GM19328 (cell line): ENCODE results near the gene FPR3.
"Not testable (repeated sequence)": the region's sequence is repeated elsewhere in the genome, so short reads cannot be mapped to it uniquely, and the experiment has no call there.

Source experiments
- ATAC-seq: cut with Tn5 transposase; IDR thresholded peaks from one replicate; pipeline ENCODE4 v1.9.1; 2021; ENCODE audit warnings: mild to moderate bottlenecking, moderate library complexity; ENCODE audit not compliant: unreplicated experiment

The FPR3 gene

GRCh38 chr19:51806571-51806970 is 11.6 kb downstream of the FPR3 start:
- not testable (repeated sequence) for ATAC-seq

DNA sequence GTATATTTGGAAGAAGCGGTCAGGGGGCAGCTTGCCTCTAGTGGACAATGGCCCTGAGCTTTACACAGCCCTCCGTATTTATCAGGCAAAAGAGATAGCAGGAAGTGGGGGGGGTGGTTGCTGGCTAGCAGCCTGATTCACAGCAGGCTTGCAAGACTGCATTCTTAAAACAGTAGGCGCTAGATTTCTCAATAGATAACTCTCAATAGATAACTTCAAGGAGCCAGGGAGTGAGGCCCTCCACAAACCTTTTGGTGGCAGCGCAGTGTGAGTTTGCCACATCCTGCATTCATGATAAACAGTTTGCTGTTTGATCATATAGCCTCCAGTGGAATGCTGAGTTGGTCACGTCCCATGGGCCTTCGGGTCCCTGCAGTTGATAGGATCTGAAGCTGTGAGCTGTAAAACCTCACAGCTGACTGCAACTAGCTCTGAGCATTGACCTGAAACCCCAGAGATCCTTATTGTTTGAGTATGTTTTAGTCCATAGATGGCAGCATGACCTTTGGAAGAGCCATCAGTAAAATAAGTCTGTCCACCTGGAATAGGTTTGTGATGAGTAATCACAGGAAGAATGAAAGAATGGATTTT is 12.2 kb downstream of the FPR3 start:
- no peak for ATAC-seq

GRCh38 chr19:51807925-51808324 is 13.0 kb downstream of the FPR3 start:
- no peak for ATAC-seq

DNA sequence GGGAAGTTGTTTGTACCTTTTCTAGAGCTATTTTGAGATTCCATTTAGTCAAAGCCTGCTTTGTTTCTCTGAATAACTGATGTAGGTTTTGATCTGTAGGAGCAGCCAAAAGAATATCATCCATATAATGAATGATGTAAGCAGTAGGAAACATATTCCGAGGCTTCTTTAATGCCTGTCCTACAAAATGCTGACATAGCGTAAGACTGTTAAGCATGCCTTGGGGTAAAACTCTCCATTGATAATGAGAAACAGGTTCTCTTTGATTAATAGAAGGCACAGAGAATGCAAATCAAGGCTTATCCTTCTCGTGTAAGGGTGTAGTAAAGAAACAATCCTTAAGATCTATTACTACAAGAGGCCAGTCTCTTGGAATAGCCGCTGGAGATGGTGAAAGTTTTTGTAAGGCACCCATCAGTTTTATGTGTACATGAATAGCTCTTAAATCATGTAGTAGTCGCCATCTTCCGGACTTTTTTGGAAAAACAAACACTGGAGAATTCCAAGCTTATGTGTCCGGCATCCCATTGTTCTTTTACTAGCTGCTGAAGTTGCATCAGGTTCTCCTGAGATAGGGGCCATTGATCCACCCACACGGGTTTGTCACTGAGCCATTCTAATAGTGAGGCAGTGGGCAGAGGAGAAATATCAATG is 13.5 kb downstream of the FPR3 start:
- ATAC-seq: no peak

DNA sequence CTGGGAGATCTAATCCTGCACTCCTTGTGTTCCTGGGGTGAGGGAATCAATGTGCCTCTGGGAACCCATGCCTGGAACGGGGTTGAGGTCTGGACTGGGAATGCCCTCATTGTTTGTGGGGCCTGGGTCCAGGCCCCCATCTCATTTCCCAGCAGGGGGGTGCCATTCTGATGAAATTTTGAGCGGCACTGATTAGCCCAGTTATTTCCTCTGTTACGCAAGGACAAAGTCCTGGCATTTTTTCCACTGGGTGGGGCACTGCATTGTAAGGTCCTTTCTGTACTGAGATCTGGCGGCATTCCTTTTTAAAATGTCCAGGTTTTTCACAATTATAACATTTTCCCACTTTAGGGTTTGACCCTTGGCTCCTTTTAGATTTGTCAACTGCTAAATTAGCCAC is 14.8 kb downstream of the FPR3 start:
- no peak for ATAC-seq

DNA sequence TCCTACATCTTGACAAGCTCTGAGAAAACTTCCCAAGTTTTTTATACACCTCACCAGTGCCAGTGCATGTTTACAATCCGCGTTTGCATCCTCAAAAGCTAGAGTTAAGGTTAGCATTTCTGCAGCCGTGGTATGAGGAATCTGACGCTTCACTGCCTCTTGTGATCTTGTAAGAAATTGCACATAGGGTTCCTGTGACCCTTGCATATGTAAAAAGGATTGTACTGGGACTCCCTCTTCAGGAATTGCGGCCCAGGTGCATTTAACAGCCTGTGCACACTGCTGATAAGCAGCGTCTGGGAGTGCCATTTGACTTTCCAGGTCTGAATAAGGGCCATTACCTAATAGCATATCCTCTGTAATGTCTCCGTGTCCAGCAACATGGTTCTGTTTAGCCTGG is 15.3 kb downstream of the FPR3 start:
- ATAC-seq: no peak

- ATAC-seq: no peak
These were observed 16.4 kb downstream of the FPR3 start for GRCh38 chr19:51811344-51811743.

DNA sequence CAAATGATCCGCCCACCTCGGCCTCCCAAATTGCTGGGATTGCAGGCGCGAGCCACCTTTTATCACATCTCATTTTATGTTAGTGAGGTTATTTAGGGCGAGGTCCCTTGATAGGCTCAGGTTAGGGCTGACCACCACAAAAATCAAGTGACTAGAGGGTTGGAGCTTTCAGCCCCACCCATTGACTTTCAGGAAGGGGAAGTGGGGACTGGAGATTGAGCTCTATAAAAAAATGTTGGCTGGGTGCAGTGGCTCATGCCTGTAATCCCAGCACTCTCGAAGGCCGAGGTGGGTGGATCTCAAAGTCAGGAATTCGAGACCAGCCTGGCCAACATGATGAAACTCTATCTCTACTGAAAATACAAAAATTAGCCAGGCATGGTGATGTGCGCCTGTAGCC is 20.1 kb downstream of the FPR3 start:
- ATAC-seq: no peak

- no peak for ATAC-seq
These were observed 21.8 kb downstream of the FPR3 start for GRCh38 chr19:51816711-51817110.

- ATAC-seq: no peak
These were observed 25.1 kb downstream of the FPR3 start for GRCh38 chr19:51820011-51820410.

DNA sequence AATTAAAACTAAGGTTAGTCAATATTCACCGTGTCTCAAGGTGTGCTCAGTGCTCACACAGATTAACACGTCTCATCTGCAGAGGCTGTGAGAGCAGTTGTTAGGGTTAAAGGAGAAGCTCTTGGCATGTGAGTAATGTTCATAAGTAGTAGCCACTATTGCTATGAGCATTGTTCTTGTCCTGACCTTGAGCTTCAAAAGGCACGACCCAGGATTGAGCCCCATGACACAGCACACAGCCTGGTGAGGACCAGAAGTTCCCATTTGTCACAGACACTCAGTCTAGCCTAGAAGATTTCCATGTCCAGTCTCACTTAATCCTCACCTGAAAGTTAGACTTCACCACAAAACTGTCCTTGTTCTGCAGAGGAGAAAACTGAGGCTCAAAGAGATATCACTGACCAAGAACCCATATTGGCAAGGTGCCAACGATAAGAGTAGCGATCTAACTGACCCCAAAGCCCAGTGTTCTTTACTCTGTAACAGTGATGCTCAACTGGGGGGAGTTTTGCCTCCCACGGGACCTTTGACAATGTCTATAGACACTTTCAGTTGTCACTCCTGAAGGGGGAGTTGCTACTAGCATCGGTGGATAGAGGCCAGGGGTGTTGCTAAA is 26.0 kb downstream of the FPR3 start:
- no peak for ATAC-seq

DNA sequence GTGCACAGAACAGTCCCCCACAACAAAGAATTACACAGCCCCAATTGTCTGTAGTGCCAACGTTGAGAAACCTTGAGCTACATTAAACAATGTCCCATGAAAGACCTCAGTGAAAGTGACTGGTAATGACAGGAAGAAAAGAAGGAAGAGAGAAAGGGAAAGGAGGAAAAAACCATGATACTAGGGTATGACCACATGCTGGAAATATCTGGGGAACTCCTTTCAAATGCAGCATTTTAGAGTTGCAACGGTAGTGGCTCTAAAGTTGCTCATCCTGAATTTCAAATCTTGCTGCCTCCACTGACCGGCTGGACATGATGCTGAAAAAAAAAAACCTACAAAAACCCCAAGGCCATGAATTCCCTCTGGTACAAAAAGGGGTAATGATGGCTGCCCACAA is 26.5 kb downstream of the FPR3 start:
- ATAC-seq: no peak

DNA sequence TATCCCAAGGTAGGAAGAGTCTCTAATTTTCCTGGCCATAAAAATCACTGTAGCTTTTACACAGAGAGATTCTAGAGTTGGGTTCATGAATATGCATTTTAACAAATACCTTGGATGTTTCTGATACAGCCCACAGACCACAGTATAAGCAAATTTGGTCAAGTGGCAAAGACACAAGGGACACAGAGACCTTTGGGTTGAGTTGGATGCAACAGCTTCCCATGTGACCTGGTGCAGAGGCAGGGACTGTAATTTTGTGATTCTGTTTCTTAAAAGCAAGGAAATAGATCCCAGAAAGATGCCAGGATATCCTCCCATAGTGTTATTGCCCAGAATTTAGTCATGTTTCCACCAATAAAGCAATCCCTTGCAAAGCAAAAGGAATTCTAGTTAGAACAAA is 27.0 kb downstream of the FPR3 start:
- no peak for ATAC-seq

- no peak for ATAC-seq
These were observed 27.4 kb downstream of the FPR3 start for GRCh38 chr19:51822325-51822724.

- no peak for ATAC-seq
These were observed 28.0 kb downstream of the FPR3 start for GRCh38 chr19:51822946-51823345.

- no peak for ATAC-seq
These were observed 29.5 kb downstream of the FPR3 start for GRCh38 chr19:51824281-51825005.

GRCh38 chr19:51830274-51830673 is 35.3 kb downstream of the FPR3 start:
- no peak for ATAC-seq

- ATAC-seq: no peak
These were observed 42.2 kb downstream of the FPR3 start for GRCh38 chr19:51837145-51837544.

DNA sequence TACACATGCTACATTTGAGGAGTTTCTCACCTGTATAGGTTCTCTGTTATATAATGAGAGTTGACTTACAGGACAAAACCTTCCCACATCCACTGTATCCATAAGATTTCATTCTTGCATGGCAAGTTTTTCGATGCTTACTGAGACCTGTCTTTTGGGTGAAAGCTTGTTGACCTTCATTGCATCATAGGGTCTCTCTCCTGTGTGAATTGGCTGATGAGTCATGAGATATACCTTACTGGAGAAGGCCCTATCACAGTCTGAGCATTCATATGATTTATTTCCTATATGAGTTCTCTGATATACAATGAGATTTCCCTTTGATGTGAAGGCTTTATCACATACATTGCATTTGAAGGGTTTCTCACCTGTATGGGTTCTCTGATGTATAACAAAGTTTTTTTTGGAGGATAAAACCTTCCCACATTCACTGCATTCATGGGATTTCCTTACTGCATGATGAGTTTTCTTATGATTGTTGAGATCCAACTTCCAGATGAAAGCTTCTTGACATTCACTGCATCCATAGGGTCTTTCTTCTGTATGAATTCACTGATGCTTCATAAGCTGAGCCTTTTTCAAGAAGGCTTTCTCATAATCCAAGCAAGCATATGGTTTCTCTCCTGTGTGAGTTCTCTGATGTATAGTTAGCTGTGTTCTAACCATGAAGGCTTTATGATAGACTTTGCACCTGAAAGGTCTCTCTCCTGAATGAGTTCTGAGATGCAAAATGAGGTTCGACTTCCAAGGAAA is 67.1 kb downstream of the FPR3 start:
- ATAC-seq: no peak

GRCh38 chr19:51873097-51873496 is 78.1 kb downstream of the FPR3 start:
- ATAC-seq: no peak
